DLD1 (cell line): ENCODE data around the gene GGT7.

Source experiments
- in situ Hi-C: cut with HindIII; loops from 2 replicates; pipeline ENCODE4 v1.10.0; 2017; ENCODE audit warnings: low sequenced_read_pairs

GGT7 gene

DNA sequence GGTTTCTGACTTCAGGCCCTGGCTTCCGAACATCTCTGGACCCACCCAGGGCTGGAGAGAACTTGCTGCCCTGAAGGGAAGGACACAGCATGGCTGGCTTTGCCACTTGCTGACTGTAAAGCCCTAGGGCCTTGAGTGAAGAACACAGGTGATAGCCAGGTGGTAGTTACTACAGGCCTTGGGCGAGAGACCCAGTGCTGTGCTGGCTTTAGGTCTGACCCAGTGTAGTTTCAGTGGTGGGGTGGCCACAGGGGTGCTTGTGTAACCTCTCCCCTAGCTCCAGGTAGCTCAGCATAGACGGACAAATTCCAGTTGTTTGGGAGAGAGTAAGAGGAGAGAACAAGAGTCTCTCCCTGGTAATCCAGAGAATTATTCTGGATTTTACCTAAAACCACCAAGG is 74.3 kb downstream of the GGT7 start:
- in situ Hi-C loops = no loop called here

DNA sequence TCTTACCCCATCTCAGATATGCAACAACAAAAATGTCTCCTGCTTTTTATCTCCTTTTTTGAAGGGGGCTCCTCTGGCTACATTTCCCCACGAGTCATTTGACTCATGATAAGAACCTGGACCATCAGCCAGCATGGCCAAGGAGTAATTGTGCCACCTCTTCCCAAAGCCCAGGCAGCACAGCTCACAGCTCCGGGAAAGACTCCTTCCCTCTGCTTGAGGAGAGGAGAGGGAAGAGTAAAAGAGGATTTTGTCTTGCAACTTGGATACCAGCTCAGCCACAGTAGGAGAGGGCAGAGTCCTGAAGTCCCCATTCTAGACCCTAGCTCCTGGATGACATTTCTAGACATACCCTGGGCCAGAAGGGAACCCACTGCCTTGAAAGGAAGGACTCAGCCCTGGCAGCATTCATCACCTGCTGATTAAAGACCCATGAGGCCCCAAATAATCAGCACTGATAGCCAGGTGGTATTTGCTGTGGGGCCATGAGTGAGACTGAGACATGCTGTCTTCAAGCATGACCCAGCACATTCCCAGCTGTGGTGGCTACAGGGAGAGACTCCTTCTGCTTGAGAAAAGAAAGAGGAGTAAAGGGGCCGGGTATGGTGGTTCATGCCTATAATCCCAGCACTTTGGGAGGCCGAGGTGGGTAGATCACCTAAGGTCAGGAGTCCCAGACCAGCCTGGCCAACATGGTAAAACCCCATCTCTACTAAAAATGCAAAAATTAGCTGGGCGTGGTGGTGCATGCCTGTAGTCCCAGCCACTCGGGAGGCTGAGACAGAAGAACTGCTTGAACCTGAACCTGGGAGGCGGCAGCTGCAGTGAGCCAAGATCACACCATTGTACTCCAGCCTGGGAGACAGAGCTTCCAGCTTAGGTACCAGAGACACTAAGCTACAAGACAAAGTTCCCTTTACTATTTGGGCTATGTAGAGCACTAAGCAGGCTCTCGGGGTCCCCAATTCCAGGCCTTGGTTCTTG is 75.4 kb downstream of the GGT7 start:
- in situ Hi-C loops = no loop called here
